RCC 7860 (cell line): ENCODE results near the gene FBXO17.
"Not testable (repeated sequence)": the region's sequence is repeated elsewhere in the genome, so short reads cannot be mapped to it uniquely, and the experiment has no call there.

Experiments
- DNase-seq: peaks from one replicate; pipeline ENCODE4 v3.0.0-alpha.2; 2015; ENCODE audit warnings: low spot score
- FAIRE-seq: peaks from 2 replicates; lab custom pipeline; 2012; peaks lifted over from hg19 to GRCh38; lab: Jason Lieb, UNC

Gene FBXO17

GRCh38 chr19:38945562-38946228, 29.8 kb downstream of the FBXO17 start:
- FAIRE-seq (no peak), DNase-seq (no peak)

DNA sequence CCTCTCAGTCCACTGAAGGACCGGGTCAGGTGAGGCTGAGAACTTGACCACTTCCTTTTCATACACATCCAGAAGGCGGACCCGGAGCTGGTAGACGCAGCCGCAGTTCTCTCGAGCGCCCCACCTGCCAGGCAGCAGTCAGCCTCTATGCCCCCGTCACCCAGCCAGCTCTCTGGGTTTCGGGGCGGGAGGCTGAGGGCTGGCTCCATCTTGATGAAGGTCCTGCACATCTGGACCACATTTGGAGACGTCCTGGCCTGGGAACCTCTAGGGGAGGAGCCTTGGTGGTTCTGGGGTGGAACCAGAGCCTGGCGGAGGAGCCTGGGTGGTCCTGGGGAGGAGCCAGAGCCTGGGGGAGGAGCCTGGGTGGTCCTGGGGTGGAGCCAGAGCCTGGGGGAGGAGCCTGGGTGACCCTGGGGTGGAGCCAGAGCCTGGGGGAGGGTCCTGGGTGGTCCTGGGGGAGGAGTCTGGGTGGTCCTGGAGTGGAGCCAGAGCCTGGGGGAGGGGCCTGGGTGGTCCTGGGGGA, 30.5 kb downstream of the FBXO17 start:
- no peak for FAIRE-seq
- no peak for DNase-seq

GRCh38 chr19:38942471-38943181, 32.9 kb downstream of the FBXO17 start:
- DNase-seq (no peak), FAIRE-seq (no peak)

DNA sequence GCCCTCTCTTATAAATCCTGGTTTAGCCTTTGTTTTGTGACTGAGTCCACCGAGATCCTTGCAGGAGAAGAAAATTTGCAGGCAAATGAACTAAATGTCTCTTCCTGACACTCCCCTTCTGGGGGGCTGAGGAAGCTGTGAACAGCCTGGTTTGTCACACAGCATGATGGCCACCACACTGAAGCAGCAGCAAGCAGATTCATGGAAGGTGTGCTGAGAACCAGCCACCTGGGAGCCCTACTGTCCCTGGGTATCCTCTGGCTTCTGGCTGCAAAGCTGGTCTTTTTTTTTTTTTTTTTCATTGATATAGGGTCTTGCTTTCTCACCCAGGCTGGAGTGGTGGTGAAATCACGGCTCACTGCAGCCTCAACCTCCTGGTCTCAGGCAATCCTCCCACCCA, 33.6 kb downstream of the FBXO17 start:
- DNase-seq (no peak), FAIRE-seq (no peak)

- not testable (repeated sequence) for FAIRE-seq, DNase-seq
Measured at GRCh38 chr19:38941466-38941865, 34.1 kb downstream of the FBXO17 start.

GRCh38 chr19:38939957-38940356, 35.6 kb downstream of the FBXO17 start:
- no peak for FAIRE-seq
- DNase-seq: no peak

- no peak for FAIRE-seq
- DNase-seq: no peak
Measured at GRCh38 chr19:38933544-38933943, 42.0 kb downstream of the FBXO17 start.

DNA sequence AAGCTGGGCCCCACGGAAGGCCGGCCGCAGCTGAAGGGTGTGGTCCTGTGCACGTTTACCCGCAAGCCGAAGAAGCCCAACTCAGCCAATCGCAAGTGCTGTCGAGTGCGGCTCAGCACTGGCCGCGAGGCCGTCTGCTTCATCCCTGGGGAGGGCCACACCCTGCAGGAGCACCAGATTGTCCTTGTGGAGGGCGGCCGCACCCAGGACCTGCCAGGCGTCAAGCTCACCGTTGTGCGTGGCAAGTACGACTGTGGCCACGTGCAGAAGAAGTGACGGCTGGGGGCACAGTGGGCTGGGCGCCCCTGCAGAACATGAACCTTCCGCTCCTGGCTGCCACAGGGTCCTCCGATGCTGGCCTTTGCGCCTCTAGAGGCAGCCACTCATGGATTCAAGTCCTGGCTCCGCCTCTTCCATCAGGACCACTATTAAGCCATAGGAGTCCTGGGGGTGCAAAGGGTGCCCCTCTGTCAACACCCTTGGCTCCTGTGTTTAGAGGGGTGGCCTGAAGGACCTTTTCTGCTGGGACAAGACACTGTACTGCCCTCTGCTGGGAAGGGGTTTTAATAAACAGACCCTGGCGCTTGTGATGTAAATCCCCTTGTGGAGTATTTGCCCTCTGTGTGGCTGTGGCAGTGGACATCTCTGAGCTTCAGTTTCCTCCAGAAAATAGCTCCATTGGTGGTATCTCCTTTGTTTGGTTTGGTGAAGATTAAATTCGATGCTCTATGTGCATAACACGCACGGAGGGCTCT, 42.9 kb downstream of the FBXO17 start:
- DNase-seq: no peak
- no peak for FAIRE-seq

DNA sequence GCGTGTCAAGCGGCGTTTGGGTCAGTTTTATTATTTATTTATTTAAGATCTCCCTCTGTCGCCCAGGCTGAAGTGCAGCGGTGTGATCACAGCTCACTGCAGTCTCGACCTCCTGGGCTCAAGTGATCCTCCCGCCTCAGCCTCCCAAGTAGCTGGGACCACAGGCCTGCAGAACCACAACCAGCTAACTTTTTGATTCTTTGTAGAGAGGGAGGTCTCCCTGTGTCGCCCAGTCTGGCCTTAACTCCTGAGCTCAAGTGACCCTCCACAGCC, 44.1 kb downstream of the FBXO17 start:
- FAIRE-seq: no peak

DNA sequence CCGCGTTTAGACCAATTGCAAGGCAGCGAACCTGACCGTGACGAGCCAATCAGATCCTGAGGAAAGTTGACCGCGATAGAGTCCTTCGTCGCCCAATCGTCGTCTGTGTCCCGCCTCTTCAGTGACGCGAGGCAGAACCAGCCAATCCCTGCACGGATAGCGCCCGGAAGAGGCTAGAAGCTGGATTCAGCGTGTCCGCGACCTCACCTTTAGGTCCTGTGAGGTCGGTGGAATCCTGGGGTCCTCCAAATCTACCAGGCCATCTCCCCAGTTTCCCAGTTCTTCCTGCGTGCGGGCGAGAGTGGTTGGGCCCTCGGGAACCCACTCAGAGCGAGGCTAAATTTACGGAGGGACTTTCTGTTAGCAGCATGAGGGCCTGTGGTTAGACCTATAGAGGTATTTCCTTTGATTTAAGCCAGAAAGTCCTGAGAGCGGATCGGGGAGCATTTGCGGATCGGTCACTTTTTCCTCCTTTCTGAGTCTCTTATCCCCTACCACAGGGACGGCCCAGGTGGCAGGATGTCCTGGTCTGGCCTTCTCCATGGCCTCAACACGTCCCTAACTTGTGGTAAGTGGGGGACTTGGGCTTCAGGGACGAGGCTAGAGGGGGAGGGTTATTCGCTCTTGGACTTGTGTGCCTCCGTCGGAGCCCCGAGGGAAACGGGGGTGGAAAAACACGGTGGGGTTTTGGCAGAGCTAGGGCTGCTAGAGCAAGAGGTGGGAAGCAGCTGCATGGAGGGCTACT, 44.6 kb downstream of the FBXO17 start, which contains the start of gene MRPS12:
TSS of gene MRPS12 (plus strand) at position 169 of the 745 bp plus-strand sequence. CDS start at position 520, 351 bp downstream.
- DNase-seq: peak; percentile 96
- FAIRE-seq: peak; percentile 87

More for the DNA sequence above, 44.1 kb downstream of the FBXO17 start:
- no peak for DNase-seq

- DNase-seq (peak; percentile 86), FAIRE-seq (peak; percentile 2)
Measured at GRCh38 chr19:38929929-38930775, 45.4 kb downstream of the FBXO17 start, which contains the start of gene SARS2. TSS of gene SARS2 (minus strand) at chr19:38930763. CDS start at chr19:38930736, 27 bp downstream.

DNA sequence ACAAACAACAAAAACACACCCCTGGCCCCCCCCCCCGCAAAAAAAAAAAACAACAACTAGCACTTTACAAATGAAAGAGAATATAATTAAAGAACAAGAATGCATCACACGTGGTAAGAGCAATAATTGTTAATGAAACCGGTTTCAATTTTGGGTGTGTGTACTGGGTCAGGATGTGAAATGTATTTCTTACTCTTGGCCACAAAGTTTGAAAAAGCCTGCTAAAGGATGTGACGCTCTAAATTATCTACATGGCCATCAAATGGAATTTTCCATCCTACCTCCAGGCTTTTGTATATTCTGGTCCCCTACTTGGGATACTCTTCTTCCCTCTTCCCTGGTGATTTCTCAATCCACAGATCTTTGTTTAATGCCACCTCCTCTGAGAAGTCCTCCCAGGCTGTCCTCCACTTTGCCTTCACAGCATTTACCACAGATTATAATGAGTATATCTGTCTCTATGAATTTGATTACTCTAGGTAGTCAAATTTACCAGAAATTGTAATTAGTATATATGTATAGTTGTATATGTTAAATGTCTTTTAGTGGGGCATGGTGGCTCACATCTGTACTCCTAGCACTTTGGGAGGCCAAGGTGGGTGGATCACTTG, 47.0 kb downstream of the FBXO17 start:
- FAIRE-seq: no peak
- no peak for DNase-seq

- FAIRE-seq: no peak
- no peak for DNase-seq
Measured at GRCh38 chr19:38924388-38924787, 51.2 kb downstream of the FBXO17 start.

GRCh38 chr19:38922482-38922881, 53.1 kb downstream of the FBXO17 start:
- DNase-seq (no peak), FAIRE-seq (no peak)

- FAIRE-seq (no peak), DNase-seq (no peak)
Measured at GRCh38 chr19:38921420-38922274, 53.9 kb downstream of the FBXO17 start.

- FAIRE-seq (no peak), DNase-seq (no peak)
Measured at GRCh38 chr19:38920602-38921419, 54.7 kb downstream of the FBXO17 start.

DNA sequence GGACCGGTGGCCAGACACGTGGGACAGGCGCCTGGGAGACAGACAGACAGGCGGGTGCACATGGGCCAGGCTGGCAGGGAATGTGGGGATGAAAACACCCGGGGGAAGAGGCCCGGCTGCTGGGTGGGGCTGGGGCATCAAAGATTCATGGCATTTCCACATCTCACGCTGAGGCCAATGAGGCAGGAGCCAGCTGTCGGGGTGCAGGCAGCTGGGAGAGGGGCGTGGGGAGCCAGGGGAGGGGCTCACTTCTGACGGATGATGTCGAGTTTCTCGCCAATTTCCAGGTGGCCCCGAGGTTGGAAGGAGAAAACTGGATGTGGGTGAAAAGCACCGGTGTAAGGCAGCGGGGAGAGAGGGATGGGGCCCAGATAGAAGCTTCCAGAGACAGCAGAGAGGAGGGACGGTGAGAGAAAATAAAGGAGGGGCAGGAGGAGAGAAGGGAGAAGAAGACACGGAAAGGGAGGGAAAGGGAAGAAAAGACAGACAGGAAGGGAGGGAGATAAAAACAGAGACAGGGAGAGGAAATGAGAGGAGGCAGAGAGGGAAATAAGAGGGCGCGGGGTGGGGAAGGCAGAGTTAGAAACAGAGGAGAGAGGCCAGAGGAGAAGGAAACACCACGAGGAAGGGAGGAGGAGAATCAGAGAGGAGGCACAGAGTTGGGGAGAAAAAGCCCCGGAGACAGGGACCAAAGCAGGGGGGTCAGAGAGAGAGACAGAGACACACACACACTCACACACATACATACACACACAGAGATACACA, 55.5 kb downstream of the FBXO17 start:
- FAIRE-seq (no peak), DNase-seq (no peak)
